Measurements from ENCODE around the gene CLIC3.
A peak's percentile ranks its signal among the peaks of the same experiment; 100 is the strongest.
"Not testable (repeated sequence)": the region's sequence is repeated elsewhere in the genome, so short reads cannot be mapped to it uniquely, and the experiment has no call there.

The CLIC3 gene, protein sequence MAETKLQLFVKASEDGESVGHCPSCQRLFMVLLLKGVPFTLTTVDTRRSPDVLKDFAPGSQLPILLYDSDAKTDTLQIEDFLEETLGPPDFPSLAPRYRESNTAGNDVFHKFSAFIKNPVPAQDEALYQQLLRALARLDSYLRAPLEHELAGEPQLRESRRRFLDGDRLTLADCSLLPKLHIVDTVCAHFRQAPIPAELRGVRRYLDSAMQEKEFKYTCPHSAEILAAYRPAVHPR

DNA sequence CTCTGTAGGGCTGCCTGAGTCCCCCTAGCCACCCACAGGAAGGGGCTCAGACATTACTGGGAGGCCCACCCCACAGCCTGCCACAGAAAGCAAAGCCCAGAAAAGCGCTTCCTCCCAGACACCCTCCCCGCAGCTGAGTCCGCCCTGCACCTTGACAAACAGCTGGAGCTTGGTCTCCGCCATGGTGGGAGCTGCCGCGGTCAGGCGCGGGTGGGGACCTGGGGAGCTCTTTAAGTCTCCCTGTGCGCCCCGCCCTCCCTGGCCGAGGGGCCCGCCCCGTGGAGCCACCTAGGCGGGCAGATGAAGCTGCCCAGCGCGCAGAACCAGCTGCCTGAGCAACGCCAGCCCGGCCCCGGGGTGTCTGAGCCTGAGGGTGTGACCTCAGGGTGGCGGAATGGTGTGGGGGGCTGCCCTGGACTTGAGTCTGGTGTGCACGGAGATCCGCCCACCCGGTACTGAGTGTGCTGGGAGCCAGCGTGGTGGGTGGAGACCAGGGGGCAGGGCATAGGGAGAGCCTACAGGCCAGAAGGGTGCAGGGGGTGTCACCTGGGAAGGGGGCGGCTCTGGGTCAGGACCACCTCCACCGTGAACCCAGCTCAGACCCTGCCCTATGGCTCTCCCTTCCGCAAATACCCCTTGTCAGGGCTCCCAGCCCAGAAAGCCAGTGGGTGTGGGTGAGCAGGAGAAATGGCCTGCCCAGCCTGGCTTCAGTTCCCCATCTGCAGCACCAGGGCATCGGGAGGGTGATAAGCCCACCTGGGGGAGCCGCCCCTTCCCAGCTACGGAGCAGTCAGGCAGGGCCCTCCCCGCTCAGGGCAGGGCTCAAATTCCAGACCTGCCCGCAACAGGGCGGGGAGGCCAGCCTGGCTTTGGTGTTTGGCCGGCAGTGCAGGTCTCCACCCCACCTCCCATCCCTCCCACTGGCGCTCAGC, at the start of gene CLIC3:
CLIC3 (minus strand) TSS at position 208 of the 932 bp plus-strand sequence; CDS start at position 183, 25 bp downstream.
- DNase-seq, result peak in 1 of 2 experiments; percentile 30

DNA sequence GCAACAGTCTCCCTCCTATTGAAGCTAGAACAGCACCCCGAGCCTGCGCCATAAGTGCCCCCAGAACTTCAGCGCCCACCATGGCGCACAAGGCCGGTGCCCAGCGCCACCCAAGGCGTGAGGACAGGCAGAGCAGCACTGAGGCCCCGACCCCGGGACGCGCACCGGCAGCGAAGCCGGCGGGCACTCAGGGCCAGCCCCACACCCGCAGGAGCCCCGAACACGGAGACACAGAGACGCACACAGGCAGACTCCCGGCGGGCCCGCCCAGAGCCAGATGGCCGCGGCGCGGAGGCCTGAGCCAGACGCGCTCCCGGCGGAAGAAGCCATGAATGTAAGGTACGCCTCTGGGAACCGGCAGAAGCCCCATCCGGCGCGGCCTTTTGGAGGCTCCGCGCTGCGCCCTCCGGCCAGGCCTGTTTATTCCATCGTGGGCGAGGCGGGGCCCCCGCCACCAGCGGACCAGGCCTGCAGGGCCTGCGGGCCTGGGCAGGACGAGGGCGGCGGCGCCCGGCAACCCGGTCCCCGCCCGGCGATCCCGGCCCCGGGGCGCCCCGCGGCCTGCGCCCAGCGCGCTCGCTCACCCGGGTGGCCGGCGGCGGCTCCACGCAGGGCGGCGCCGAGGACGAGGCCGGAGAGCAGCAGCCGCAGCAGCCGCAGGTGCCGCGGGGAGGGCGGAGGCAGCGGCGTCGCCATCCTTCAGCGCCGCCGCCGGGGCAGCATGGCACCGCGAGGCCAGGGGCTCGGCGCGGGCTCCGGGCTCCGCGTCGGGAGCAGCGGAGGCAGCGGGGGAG, 49.1 kb upstream of the CLIC3 start:
- DNase-seq, result no peak

DNA sequence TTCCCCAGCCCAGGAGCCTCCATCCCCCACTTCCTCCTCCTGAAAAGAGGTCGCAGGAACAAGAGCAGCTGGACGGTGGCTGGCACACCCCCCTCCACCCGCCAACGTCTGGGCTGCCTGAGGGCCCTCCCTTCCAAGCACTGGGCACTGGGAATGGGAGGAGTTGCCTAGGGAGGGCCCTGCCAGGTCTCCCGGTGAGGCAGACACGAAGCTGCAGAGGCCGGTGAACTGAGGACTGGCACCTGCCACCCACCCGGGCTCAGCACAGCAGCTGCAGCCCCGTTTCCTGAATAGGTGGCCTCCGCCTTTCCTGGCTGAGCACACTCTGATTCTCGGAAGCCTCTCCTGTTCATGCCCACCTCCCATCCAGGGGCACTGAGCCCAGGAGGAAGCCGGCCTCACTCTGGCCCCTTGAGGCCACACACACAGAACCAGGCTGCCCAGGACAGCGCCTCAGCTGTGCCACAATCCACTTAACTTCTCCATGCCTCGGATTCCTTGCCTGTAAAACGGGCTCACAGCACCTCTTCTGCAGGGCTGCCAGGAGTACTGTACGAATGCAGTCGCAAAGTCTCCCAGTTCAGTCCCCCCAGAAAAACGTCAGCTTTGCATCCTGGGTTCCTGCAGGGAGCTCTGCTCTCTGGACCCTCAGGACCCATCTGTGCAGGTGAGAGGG, 48.3 kb upstream of the CLIC3 start:
- no peak for DNase-seq

DNA sequence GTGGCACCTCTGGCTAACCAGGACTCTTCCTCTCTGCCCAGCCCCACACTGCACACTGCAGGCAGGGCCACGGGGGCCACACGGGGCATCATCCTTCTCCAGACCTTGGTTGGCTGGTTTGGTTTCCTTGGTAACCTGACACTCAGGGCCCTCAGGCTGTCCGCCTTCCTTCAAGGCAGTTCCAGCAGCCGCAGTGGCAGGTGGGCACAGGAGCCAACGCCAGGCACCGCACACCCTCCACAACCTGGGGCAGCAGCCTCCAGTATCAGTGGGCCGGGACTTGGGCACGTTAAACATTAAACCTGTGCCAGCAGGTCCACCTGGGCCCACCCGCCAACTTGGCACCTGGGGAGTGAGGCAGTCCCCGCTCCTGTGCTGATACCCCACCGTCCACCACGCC, 47.7 kb upstream of the CLIC3 start:
- no peak for DNase-seq

DNA sequence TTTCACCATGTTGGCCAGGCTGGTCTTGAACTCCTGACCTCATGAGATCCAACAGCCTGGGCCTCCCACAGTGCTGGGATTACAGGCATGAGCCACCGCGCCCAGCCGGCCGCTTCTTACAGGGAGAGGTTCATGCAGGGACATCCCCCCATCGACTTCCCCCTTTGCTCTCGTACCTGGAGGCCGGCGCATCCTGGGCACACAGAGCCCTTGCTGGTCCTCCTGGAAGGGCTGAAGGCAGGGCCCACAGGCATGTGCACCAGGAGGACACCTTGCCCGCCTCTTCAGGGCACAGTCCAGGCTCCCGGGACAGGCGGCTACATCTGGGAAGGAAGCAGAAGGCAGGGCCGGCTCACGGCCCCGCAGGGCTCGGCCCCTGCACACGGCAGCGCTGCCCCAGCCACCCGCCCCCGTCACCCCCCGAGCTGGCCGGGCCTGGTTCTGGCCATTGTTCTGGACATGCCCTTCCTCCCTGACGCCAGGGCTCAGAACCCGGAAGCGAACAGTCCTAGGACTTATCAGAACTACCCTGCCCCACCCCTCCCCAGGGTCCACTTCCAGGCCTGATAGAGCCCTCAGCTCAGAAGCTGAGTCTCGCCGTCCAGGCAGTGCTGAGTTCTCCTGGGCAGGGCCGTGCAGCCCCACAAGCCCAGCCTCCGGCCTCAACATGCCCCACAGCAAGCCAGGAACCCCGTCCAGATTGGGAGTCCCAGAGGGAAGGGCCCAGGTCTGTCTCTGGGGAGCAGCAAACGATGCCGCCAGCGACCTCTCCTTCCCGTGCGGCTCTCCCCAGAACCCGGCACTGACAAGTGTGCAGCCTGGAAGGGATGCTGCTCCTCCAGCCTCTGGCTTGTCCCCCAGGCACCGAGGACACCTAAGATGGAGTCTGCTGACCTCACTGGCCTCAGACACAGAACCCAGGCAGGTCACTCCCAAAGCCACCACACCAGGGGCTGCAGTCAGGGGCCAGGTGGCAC, 46.7 kb upstream of the CLIC3 start:
- no peak for DNase-seq

DNA sequence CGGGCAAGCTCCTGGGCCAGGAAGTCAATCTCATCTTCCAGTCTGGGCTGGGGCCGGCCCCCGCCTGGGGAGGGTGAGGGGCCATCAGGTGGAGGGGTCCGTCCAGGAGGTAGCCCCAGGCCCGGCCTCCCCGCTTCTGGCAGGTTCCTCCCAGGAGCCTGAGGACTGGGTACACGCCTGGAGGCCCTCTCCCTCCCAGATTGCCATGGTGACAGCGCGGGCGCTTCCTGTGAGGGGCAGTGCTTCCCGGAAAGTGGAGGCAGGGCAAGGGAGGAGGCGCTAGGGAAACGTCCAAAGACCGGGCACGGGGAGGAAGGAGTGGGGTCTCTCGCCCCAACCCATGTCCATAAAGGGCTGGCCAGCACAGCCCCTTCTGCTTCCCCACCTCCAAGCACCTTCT, 44.8 kb upstream of the CLIC3 start:
- no peak for DNase-seq

DNA sequence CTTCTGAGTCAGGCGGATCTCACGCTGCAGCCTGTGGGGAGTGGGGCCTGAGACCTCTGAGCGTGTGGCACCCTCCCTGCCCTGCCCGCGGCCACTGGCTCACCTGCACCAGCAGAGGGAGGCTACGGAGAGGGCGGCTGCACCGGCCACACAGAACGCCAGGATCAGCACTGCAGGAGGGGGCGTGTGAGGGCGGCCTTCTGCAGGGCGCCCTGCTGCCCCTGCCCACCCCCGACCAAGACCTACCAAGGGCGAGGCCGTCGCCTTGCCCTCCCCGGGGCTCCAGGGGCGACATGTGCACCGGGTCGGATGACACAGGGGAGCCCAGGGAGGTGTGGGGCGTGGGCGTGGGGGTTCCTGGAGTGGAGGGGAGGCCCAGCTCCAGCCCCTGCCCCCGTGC, 44.2 kb upstream of the CLIC3 start:
- no peak for DNase-seq

DNA sequence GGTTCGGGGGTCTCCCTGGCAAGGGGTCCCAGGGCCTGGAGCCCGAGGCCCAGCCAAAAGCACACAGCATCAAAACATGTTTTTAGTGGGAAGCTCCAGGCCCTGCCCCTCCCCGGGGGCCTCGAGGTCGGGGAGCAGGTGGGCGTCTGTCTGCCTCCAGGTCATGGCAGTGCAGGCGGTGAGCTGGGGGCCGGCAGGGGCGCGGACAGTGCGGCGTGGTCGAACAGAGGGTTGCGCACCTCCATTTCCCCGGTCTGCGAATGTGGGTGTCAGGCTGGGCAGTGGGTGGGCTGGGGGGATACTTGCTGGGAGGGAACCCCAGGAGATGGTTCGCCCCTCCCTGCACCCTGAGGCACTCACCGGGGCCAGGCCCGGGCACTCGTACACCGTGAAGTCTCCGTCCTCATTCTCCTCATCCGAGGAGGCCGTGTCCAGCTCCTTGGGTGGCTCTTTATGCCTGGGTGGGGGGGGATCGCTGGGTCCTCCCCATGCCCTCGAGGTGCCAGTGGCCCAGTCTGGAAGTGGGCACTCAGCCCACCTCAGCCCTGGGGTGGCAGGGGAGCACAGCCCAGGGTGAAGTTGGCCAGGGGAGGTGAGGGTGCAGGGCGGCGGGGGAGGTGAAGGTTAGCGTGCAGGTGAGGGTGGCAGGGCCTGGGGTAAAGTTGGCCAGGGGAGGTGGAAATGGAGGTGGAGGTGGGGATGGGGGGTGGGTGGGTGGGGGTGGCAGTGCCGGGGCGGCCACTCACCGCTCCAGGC, 43.4 kb upstream of the CLIC3 start:
- DNase-seq, result no peak

DNA sequence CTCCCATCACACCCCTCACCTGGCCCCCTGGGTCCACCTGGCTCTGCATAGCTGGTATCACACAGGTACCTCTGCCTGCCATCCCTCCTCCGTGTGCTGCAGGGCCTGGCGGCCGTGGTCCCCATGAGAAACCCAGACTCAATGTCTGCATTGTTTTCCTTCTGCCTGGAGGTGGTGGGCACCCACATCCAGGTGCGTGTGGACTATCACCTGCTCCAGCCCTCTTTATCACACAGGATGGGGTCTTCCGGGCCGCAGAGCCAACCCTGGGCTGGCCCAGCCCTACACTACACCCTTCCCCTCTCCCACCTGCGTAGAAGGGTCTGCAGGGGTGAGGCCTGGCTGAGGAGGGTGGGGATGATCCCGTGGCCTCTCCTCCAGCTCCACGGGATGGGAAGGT, 42.5 kb upstream of the CLIC3 start:
- no peak for DNase-seq

DNA sequence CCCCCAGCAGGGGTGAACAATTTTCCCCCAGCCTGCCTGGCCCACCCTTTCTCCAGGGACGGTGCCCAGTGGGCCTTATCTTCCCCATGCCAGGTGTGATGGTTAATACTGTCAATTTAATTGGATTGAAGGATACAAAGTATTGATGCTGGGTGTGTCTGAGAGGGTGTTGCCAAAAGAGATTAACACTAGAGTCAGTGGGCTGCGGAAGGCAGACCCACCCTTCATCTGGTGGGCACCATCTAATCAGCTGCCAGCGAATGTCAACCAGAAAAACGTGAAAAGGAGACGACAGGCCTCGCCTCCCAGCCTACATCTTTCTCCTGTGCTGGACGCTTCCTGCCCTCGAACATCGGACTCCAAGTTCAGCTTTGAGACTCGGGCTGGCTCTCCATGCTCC, 41.1 kb upstream of the CLIC3 start:
- DNase-seq, result no peak

DNA sequence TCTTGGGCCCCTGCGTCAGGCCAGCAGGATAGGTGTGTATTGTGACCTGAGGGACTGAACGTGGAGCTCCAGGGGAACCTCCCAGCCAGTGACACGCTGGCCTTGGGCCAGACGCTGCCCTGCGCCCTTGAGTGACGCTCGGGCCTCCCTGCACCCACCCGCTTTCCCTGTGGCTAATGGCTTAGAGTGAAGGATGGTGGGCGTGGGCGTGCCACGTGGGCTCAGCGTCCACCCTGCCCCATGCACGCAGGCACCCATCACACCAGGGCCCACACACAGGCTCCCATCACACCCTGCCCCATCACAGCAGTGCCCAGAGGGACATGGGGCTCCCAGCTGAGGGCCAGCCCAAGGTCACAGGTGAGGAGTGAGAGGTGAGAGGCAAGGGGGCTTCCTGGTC, 40.7 kb upstream of the CLIC3 start:
- no peak for DNase-seq

DNA sequence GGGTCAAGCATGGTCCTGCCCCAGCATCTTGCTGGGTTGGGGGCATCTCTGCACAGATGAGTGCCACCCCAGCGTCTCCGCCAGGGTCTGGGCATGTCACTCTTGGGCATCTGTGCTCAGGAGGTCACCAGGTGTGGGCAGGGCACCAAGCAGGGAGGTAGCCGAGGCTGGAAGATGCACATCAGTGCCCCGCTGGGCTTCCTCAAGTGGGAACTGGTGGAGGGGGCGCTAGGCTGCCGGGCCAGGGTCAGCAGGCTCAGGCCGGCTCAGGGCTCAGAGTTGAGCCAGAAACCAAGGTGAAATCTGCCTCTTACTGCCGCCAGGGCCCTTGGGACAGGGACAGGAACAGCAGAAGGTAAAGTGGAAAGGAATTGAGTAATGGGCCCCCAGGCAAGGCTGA, 39.6 kb upstream of the CLIC3 start:
- DNase-seq, result no peak

DNA sequence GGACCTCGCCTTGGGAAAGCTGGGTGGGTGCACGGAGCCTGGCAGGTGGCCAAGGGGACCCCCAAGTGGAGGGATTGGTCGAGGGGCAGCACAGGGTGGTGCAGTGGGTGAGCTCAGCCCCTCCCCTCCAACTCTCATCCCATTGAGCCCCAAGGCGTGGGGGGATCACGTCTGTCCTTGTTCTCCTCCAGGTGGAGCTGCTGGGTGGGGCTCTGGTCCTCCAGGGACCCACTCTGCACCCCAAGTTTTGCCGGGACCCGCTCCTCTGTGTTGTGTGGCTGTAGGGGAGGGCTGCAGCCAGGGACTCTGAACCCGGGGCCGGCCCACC, 39.1 kb upstream of the CLIC3 start:
- no peak for DNase-seq

DNA sequence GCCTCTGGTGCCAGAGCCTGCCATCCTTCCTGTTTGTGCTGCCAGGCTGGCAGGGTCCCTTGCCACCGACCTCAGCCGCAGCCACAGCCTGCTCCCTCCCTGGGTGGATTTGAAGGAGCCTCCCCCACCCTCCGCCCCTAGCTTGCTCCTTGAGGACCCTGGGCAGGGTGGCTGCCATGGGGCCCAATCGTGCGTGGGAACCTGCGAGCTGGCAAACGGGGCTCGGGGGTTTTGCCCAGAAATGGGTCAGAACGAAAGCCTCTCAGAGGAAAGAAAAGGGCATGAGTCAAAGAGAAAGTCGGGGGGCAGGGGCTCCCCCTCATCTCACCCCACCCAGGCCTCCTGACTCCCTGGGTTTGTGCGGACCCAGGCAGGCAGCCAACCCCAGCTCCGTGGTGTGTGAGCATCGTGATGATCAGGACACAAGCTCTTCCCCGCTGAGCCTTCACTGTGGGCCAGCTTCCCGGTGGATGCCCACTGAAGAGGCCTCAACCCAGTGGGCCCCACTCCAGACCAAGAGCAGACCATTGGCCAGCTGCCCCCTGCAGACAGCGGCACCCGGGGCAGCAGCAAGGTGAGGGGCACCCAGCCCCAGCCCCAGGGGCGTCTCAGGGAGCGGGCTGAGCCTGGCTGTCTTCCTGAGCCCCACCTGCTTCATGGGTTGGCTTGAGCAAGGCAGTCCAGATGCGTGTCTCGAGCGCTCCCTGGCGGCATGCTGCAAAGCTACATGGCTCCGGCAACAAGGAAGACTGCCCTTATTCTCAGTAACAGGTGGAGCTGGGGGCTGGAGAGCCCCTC, 38.5 kb upstream of the CLIC3 start:
- peak; percentile 51 to 75 for DNase-seq

DNA sequence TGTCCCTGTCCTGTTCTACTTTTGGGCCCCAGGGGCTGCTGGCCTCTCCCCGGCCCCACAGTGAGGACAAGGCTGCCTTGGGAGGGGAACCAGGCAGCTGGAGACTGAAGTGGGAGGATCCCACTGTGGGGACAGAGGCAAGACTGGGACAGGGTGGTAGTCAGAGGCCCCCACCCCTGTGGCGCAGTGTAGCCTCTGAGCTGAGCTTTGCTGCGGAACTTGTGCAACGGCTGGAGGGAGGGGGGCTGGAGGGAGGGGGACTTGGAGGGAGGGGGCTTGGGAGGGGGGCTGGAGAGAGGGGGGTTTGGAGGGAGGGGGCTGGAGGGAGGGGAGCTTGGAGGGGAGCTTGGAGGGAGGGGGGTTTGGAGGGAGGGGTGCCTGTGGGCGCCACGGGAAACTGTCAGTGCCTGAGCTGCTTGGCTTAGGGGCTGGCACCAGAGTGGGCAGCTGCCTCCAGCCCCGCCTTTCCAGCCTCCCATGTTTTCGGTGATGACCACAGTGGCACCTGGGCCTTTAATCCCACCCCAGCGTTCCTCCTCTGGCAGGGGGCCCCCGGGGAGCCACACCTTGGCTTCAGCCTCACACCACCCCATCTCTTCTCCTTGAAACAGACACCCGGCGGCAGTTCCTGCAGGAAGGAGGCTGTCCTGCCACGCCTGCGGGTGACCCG, 37.8 kb upstream of the CLIC3 start:
- no peak for DNase-seq

DNA sequence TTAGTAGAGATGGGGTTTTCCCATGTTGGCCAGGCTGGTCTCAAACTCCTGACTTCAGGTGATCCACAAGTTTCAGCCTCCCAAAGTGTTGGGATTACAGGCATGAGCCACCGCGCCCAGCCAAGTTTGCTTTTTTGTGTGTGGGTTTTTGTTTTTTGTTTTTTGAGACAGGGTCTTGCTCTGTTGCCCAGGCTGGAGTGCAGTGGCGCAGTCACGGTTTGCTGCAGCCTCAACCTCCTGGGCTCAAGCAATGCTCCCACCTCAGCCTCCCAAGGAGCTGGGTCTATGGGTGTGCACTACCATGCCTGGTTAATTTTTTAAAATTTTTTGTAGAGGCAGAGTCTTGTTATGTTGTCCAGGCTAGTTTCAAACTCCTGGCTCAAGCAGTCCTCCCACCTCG, 37.1 kb upstream of the CLIC3 start:
- not testable (repeated sequence) for DNase-seq

DNA sequence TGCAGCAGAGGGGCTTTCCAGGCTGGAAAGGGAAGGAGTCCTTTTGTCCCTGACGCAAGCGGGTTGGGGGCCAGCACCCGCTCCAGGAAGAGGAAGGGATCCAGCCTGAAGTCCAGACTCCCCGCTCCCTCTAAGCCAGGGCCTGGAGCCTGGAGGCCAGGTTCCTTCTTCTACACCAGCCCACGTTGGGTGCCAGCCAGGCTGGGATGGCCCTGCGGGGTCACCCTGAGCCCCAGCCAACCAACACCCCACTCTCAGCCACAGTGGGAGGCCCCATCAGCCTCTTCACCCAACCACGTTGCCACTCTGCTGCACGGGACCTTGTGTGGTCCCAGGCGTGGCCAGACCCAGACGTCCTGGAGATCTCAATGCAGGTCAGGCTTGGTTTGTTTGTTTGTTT, 36.5 kb upstream of the CLIC3 start:
- no peak for DNase-seq

DNA sequence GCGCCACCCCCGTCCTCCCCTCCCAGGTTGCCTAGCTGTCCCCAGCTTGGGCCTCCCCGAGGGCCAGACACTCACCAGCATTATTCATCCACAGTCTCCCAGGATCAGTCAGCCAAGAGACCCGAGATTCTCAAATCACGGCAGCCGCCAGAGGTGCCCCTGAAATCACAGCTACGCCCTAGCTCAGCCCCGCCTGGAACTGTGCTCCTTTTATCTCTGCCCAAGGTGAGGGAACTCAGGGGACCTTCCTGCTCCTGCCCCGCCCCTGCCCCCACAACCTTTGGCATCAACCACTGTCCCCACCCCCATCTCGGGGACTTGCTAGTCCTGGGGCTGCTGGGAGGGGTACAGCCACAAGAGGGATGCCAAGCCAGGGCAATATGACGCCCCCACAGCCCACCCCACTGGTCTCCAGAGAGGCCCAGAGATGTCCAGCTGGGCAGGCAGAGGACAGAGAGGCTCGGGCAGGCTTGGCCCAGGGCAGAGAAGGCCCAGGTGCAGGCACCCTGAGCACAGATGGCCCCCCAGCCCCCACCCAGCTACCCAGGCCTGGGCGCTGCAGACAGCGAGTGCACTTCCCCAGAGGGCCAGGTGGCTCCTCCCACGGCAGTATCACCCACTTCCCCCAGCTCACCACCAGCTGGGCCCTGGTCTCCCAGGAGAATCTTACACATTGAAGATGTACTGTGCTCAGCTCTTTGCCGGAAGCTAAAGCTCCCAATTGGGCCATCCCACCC, 35.7 kb upstream of the CLIC3 start, which contains the start of gene FUT7:
FUT7 (minus strand) TSS at position 185 of the 737 bp plus-strand sequence; CDS start at position 88, 97 bp downstream.
- DNase-seq, result no peak

All from NCI-H1930 (cell line).